HG03378 (cell line): ENCODE data around the gene ANO4.
"Not testable (repeated sequence)": the region's sequence is repeated elsewhere in the genome, so short reads cannot be mapped to it uniquely, and the experiment has no call there.

ENCODE experiments used
- ATAC-seq: cut with Tn5 transposase; IDR thresholded peaks from one replicate; pipeline ENCODE4 v1.9.1; 2021; ENCODE audit warnings: mild to moderate bottlenecking, moderate library complexity; ENCODE audit not compliant: unreplicated experiment

Gene ANO4

GRCh38 chr12:101077791-101078528 lies 283.4 kb downstream of the ANO4 start:
- no peak for ATAC-seq

- no peak for ATAC-seq
These were observed 284.1 kb downstream of the ANO4 start for GRCh38 chr12:101078536-101079285.

DNA sequence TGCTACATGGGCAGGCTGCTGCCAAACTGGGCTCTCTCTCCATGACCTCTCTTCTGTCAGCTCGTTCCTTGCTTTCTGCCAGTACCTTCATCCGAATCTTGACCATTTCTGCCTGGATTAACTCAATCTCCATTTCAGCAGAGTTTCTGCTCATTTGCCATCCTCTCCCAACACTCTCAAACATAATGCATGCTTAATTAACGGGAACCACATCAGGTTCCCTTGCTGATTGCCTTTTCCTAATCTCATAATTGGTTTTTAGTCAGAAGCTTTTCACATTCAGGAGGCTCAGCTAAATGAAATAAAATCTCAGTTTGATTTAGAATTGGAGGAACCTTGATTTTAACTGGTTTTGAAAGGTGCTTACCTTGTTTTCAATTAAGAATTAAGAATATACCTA lies 288.1 kb downstream of the ANO4 start:
- no peak for ATAC-seq

DNA sequence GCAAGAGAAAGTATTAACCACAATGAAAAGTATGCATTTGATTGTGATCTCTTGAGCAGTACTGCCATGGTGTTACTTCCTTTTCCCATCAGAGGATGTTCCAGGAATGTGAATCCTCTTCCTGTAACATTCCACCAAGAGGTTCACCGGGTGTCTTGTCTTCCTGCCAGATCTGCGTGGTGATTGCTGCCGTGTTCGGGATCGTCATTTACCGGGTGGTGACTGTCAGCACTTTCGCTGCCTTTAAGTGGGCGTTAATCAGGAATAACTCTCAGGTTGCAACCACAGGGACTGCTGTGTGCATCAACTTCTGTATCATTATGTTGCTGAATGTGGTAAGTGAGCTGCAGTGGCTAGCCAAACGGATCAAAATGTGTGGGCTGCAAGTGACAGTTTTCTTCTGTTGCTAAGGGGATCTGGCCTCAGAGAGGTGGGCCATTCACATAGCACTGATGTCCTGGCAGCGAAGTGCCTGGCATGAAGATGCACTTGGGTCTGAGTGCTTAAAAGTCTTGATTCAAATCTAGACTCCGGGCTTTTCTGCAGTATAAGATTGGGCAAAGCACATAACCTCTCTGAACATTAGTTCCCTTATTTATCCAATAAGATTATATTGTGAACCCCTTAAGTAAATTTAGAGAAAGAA lies 292.0 kb downstream of the ANO4 start:
- no peak for ATAC-seq

DNA sequence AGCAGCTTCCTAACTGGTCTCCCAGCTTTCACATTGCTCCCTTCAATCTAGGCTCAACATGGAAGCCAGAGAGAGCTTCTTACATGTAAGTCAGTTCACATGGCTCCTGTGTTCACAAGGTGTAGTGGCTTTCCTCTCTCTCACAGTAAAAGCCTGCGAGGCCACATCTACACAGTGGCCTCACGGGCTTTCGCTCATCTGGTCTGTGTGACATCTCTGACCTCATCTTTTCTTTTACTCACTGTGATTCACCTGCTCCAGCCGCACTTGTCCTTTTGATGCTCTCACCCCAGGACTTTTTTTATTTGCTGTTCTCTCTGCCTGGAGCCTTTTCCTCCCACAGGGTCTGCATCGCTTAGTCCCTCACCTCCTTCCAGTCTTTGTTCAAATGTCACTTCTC lies 293.3 kb downstream of the ANO4 start:
- ATAC-seq = no peak

GRCh38 chr12:101089271-101089670 lies 294.7 kb downstream of the ANO4 start:
- no peak for ATAC-seq

- ATAC-seq = not testable (repeated sequence)
These were observed 295.6 kb downstream of the ANO4 start for GRCh38 chr12:101090222-101090621.

GRCh38 chr12:101097829-101098580 lies 303.4 kb downstream of the ANO4 start:
- no peak for ATAC-seq

DNA sequence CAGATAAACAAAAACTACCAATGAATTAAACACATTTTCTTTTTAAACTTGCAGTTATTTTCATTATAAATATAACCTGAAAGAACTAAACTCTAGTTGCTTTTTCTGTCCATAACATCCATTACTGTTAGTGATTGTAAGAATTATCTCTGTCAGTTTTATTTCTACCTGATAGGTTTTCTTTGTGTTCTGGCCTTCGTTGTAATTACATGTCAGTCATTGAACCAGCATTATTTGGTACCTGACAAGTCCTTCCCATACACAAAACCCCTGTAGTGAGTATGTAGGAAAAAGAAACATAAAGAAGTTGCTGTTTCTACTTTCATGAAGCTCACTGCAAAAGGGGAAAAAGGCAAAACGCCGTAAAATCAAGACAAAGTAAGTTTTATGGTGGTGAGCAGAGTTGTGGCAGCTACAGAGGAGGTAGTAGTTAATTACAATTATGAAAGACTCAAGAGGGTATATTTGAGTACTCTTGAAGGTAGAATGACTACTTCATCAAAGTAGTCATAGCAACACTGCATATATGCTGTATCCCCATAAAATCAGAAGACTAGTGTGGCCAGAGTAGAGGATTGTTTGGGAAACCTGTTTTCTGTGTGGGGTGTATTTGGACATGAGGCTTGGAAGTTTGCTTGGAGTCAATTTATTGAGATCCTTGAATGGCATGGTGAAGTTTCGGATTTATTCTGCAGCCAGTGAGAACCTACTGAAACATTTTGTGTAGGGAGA lies 312.6 kb downstream of the ANO4 start:
- ATAC-seq = no peak

DNA sequence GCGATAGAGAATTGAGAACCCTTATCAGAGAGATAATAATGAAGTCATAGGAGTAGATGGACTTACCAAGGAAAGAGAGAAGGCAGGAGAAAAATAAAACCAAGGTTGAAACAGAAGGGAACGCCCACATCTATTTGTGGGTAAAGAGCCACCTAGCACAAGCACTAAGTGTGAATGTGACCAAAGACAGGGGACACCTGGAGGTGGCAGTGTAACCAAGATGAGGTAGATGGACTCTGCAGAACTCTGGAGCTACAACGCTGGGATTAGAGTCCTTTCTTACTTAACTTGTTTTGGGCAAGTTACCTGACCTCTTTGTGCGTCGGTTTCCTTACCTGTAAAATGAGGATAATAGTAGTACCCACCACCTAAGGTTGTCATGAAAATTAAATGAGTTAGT lies 313.6 kb downstream of the ANO4 start:
- no peak for ATAC-seq

DNA sequence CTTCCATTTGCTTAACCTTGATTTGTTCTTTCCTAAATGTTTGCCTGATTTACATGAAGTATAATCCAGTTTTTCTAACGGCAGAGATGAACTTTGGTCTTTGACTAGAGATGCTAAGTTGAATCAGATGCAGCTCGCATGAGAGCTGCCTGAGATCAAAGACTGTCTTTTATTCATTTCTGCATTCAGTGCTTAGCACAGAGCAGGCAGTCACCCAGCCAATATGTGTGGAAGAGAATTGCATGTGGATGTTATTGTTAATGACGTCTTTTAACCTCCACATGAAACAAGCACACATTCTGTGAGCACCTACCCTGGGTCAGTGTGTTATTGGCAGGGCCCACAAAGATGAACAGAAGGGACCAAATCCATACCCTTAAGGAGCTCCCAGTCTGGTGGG lies 316.3 kb downstream of the ANO4 start:
- ATAC-seq = no peak

DNA sequence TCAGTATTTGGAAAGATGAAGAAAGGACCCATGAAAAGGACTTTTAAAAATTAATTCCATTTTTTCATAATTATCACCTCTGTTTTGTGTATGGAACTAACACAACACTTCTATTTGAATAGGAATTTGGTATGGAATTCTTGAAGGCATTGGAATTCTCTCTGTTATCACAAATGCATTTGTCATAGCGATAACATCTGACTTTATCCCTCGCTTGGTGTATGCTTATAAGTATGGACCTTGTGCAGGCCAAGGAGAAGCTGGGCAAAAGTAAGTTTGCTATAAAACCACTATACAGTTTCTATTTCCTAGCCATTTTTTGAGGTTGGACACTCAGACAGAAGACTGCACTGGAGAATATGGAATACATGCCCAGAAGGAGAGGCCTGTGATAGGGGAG lies 316.9 kb downstream of the ANO4 start:
- ATAC-seq = no peak

GRCh38 chr12:101115326-101115725 lies 320.8 kb downstream of the ANO4 start:
- no peak for ATAC-seq

GRCh38 chr12:101116911-101117310 lies 322.3 kb downstream of the ANO4 start:
- no peak for ATAC-seq

- ATAC-seq = no peak
These were observed 323.3 kb downstream of the ANO4 start for GRCh38 chr12:101117842-101118241.

GRCh38 chr12:101127521-101128219 lies 333.1 kb downstream of the ANO4 start:
- ATAC-seq = no peak

DNA sequence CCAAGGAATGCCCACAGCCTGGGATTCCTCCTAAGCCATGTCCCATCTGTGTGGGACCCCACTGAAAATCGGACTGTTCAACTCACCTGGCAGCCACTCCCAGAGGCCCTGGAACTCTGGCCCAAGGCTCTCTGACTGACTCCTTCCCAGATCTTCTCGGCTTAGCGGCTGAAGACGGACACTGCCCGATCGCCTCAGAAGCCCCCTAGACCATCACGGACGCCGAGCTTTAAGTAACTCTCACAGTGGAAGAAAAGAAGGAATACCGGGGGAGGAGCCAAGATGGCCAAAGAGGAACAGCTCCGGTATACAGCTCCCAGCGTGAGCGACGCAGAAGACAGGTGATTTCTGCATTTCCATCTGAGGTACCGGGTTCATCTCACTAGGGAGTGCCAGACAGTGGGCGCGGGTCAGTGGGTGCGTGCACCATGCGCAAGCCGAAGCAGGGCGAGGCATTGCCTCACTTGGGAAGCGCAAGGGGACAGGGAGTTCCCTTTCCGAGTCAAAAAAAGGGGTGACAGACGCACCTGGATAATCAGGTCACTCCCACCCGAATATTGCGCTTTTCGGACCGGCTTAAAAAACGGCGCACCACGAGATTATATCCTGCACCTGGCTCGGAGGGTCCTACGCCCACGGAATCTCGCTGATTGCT lies 351.3 kb downstream of the ANO4 start:
- not testable (repeated sequence) for ATAC-seq

- no peak for ATAC-seq
These were observed 370.7 kb downstream of the ANO4 start for GRCh38 chr12:101165319-101165718.

DNA sequence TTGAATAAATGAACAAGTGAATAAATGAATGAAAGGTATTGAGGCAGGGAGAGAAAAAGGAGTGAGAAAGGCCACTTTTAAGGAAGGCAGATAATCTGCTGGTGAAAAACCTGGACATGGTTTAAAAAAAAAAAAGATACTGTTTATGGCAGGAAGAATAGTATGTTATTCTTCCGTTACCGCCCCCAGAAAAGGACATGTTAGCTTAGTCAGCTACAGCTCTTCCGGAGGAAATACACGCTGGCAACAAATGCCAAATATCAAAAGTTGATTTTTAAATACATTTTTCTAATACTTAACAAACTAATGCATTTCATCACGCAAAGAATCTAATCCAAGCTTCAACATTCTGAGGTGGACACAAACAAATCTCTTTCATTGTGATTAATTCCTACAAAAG lies 372.3 kb downstream of the ANO4 start:
- ATAC-seq = no peak
